Right lobe of liver (tissue), 4 donors: Measurements from ENCODE around the gene HSPB6.

Experiments used
- POLR2A ChIP-seq: fragments of 450-650 bp; IDR thresholded peaks from one replicate; pipeline ENCODE4 v1.6.1; 2017; ENCODE audit warnings: antibody characterized with exemption, mild to moderate bottlenecking
- TF ChIP-seq, protein P1 (sequence below), 4 donors: fragments of 200-600 bp in 3 of 4; fragments of 450-650 bp in 1 of 4; IDR thresholded peaks; one replicate each; pipeline versions ENCODE4 v1.5.1 to v1.8.0; 2016 to 2022; ENCODE audit warnings: antibody characterized with exemption in 4 of 4, mild to moderate bottlenecking in 2 of 4
- donor health status: DM: no; HTN: no; CAD: no.
- donor health status: DM: no; HTN: no; CAD: no.
- donor health status: DM: no; HTN: yes; CAD: no.

DNA sequence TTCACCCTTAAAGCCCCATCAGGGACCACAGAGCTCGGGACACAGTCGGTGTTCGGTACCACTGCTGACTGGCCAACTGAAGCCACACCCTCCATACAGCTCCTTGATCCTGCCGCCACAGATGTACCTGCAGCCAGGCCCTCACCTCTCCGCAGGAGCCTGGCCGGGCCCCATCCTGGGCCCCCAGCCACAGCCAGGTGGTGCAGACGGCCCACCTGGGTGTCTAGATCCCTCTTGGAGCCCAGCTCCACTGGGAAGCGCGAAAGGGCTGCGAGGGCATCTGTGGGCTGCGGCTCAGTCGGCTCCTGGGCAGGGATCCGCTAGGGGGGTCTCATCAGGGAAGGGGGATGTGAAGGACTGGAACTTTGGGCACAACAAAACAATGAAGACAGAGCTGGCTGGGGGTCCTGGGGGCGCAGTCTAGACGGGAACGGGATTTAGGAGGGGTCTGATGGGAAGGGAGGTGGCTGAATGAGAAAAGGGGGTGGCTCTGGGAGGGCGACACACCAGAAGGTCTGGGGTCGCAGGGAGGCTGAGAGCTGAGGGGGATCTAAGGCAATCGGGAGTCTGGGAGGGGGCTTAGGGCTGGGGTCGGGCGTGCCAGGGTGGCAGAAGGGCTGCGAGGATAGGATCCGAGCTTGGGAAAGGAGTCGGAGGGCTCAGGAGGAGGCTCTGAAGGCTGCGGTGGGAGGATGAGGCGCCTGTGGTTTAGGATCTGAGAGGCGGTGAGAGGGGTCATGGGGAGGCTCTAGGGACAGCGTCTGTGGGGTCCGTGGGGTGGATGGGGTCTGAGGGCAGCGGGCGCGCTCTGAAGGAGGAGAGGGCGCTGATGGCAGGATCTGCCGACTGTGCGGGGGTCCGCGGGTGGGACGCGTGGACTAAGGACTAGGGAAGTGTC lies 40.1 kb upstream of the HSPB6 start:
- TF ChIP-seq, protein P1, sequence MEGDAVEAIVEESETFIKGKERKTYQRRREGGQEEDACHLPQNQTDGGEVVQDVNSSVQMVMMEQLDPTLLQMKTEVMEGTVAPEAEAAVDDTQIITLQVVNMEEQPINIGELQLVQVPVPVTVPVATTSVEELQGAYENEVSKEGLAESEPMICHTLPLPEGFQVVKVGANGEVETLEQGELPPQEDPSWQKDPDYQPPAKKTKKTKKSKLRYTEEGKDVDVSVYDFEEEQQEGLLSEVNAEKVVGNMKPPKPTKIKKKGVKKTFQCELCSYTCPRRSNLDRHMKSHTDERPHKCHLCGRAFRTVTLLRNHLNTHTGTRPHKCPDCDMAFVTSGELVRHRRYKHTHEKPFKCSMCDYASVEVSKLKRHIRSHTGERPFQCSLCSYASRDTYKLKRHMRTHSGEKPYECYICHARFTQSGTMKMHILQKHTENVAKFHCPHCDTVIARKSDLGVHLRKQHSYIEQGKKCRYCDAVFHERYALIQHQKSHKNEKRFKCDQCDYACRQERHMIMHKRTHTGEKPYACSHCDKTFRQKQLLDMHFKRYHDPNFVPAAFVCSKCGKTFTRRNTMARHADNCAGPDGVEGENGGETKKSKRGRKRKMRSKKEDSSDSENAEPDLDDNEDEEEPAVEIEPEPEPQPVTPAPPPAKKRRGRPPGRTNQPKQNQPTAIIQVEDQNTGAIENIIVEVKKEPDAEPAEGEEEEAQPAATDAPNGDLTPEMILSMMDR (IDR thresholded peaks at IDR 0.05), result no peak
- TF ChIP-seq POLR2A, result no peak
